ENCODE data around the gene AJAP1.

AJAP1 gene

DNA sequence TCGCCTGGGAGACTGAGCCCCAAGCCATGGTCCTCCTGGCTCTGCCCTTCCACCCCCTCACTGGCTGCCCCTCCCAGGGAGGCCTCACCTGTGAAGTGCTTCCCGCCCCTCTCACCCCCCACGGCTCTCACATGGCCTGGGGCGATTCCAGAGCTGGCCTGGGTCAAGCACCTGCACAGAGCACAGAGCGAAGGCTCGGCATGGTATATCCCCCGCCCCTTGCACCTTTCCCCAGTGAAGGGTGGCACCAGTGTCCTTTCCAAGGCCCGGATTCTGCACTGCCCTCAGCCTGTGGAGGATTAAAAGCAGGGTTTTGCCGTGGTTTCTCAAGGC lies 1.1 kb upstream of the AJAP1 start:
- no peak overlapping the region for H3K4me3 ChIP-seq (ENCODE audit: low read depth, low read length)
- TF ChIP-seq, protein P1, sequence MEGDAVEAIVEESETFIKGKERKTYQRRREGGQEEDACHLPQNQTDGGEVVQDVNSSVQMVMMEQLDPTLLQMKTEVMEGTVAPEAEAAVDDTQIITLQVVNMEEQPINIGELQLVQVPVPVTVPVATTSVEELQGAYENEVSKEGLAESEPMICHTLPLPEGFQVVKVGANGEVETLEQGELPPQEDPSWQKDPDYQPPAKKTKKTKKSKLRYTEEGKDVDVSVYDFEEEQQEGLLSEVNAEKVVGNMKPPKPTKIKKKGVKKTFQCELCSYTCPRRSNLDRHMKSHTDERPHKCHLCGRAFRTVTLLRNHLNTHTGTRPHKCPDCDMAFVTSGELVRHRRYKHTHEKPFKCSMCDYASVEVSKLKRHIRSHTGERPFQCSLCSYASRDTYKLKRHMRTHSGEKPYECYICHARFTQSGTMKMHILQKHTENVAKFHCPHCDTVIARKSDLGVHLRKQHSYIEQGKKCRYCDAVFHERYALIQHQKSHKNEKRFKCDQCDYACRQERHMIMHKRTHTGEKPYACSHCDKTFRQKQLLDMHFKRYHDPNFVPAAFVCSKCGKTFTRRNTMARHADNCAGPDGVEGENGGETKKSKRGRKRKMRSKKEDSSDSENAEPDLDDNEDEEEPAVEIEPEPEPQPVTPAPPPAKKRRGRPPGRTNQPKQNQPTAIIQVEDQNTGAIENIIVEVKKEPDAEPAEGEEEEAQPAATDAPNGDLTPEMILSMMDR (IDR thresholded peaks at IDR 0.05; ENCODE audit: low read depth, low read length), result no peak

DNA sequence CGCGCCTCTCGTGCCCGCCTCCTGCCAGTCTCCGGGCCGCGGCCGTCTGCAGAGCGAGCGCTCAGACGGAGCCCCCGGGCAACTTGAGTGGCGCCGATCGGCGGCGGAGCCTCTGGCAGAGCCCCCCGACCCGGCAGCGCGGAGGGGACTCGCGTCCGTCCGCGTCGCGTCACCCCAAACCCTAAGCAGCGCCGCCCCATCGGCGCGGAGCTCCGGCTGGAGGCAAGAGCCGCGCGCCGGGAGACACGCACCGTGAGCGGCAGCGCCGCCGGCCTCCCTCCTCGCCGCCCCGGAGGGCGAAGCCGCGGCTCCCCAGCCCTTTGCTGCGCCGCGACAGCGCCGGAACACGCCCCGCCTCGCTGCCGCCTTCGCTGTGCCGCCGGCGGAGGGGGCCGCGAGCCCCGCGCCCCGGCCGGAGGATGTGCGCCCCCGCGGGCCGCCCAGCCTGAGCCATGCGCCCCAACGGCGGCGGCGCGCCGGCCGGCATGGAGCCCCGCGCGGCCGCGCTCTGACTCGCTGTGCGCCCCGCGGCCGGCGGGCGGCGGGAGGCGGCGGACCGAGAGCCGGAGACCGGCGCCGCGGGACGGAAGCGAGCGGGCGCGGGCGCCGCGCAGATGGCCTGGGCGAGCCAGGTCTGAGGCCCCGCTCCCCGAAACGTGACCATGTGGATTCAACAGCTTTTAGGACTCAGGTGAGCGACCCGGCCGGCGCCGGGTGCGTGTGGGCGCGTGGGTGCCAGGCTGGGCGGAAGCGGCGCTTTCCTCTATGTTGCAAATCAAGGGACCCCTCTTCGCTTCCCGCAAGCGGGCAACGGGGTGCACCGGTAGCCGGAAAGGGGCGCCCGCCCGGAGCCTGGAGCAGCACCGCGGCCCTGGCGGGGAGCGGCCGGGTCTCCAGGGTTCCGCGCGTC lies 610 bp downstream of the AJAP1 start:
- H3K4me3 ChIP-seq (ENCODE audit: low read depth, low read length), result no peak overlapping the region
- TF ChIP-seq, protein P1 (IDR thresholded peaks at IDR 0.05; ENCODE audit: low read depth, low read length), result no peak

GRCh38 chr1:4655674-4656532 lies 1.5 kb downstream of the AJAP1 start:
- no peak overlapping the region for H3K4me3 ChIP-seq (ENCODE audit: low read depth, low read length)
- TF ChIP-seq, protein P1 (IDR thresholded peaks at IDR 0.05; ENCODE audit: low read depth, low read length), result 0 out of 2 replicates have a peak, but pooled peaks have one; percentile 12

GRCh38 chr1:4656533-4657140 lies 2.2 kb downstream of the AJAP1 start:
- no peak overlapping the region for H3K4me3 ChIP-seq (ENCODE audit: low read depth, low read length)
- TF ChIP-seq, protein P1 (IDR thresholded peaks at IDR 0.05; ENCODE audit: low read depth, low read length), result no peak

DNA sequence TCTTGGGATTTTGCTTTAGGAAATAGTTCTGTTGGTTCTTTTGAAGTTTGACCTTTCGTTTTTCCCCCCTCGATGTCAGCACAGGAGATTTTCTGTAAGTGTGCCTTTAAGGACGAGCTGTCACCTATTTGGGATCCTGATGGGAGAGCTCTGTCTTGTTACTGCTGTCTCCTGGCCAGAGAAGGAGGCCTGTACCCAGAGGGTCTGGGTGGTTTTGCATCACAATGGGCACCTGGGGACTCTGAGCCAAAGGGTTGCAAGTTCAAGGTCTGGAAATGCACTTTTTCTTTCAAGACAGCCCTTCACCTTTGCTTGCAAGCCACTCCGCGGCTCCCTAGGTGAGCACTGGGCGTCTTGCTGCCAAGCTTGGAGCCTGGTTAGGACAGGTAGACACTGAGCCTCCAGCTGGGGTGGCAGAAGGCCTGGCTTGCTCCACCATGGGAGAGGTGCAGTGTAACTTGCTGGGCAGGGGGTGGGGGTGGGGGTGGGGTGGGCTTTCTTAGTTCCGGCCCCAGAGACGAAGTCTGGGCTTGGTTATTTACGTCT lies 2.9 kb downstream of the AJAP1 start:
- TF ChIP-seq, protein P1 (IDR thresholded peaks at IDR 0.05; ENCODE audit: low read depth, low read length), result no peak
- H3K4me3 ChIP-seq (ENCODE audit: low read depth, low read length), result no peak overlapping the region

DNA sequence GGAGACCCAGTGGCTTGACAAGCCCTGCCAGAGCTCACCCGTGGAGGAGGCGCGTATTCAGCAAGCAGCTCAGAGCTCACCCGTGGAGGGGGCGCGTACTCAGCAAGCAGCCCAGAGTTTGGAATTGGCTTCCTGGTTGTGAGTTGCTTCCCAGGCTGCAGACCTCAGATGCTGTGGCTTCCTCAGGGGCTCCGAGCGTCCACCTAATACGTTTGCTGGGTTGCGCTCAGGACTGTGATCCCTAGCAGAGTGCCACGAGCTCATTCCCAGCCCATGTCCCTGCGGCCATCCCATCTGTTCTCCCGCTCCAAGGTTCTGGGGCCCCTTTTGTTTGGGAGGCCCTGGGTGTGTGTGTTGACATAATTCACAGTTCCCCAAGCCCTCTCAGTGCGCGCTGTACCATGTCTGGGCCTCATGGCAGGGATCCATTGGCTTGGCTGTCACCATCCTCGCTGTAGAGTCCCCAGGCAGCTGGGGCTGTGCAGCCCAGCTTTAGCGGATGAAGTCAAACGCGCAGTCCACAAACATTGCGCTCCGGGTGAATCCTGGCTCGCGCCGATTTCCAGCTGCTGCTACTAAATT lies 3.6 kb downstream of the AJAP1 start:
- no peak overlapping the region for H3K4me3 ChIP-seq (ENCODE audit: low read depth, low read length)
- TF ChIP-seq, protein P1 (IDR thresholded peaks at IDR 0.05; ENCODE audit: low read depth, low read length), result no peak
